ENCODE measurements around the gene C21orf58.
A peak's percentile ranks its signal among the peaks of the same experiment; 100 is the strongest.

Gene C21orf58

DNA sequence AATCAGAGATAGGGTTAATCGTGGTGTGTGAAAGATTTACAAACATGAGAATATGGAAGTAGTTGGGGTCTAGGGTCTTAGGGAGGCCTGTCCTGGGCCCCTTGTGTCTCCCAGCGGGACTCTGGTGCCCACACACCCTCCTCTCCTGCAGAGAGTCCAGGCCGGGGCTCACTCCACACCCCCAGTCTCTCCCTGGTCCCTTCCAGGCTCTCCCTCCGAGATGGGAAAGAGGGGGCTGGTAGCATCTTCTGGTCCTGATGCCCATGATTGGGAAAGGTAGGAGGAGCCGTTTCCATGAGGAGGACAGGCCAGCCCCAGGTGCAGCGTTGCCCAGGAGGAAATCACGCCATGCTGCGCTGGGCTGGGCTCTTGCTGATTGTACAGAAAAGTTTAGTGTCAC is 26.9 kb upstream of the C21orf58 start:
- ChIA-PET CTCF (no interaction called here), POLR2A (no interaction called here)
- TF ChIP-seq, protein P1, sequence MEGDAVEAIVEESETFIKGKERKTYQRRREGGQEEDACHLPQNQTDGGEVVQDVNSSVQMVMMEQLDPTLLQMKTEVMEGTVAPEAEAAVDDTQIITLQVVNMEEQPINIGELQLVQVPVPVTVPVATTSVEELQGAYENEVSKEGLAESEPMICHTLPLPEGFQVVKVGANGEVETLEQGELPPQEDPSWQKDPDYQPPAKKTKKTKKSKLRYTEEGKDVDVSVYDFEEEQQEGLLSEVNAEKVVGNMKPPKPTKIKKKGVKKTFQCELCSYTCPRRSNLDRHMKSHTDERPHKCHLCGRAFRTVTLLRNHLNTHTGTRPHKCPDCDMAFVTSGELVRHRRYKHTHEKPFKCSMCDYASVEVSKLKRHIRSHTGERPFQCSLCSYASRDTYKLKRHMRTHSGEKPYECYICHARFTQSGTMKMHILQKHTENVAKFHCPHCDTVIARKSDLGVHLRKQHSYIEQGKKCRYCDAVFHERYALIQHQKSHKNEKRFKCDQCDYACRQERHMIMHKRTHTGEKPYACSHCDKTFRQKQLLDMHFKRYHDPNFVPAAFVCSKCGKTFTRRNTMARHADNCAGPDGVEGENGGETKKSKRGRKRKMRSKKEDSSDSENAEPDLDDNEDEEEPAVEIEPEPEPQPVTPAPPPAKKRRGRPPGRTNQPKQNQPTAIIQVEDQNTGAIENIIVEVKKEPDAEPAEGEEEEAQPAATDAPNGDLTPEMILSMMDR (IDR thresholded peaks at IDR 0.05; ENCODE audit: insufficient read depth, low read length, missing control alignments): no peak
- no peak overlapping the region for H3K4me3 ChIP-seq (ENCODE audit: low read depth, low read length)
- DNase-seq (ENCODE audit: low read depth, low spot score): no peak

DNA sequence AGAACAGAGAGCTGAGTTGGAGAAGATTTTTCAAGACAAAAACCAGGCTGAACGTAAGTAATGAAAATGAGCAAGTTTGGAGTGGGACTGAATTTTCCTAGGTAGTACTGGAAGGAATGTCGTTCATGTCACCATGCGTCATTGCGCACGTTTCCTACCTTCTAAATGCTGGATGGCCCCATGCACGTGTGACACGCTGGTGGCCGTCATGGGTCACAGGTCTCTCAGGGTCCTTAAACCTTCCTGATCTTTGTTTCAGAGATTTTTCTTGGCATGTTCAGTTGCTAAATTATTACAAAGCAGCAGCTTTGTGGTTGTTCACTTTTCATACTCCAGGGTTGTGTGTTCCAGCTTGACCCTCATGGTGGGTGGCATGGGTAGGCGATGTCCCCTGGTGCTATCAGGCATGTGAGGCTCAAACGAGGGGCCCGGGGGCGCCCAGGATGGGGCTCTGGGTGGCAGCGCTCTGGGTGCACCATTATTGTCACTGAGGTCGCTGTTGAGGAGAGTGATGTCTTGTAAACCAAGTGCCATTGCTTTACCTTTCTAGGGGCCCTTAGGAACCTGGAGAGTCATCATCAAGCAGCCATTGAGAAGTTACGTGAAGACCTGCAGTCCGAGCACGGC is 25.6 kb upstream of the C21orf58 start:
- TF ChIP-seq, protein P1 (IDR thresholded peaks at IDR 0.05; ENCODE audit: insufficient read depth, low read length, missing control alignments): no peak
- ChIA-PET POLR2A (no interaction called here), CTCF (no interaction called here)
- no peak for DNase-seq (ENCODE audit: low read depth, low spot score)
- no peak overlapping the region for H3K4me3 ChIP-seq (ENCODE audit: low read depth, low read length)

DNA sequence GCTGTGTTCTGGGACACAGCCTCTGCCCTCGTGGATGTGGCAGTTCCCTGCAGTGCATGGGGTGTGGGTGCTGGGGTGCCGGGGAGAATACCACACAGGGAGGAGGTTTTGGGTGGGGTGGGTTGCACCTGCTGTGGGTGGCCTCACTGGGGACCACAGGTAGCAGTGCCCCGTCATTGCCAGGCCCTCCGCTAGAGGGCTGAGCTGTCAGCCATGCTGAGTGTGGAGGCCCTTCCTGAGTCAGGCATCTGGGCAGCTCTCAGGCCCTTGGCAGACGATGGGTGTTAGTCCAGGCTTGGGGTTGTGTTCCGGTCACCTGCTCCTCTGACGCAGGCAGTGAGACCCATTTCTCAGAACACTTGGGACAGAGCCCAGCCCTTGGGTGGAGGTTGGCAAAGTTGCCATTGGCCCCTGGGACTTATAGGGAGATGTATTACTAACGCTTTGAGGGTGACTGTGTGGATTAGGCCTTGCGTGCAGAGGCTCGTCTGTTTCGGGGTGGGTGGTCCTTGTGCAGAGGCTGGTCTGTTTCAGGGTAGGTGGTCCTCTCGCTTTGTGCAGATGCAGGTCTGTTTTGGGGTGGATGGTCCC is 24.2 kb upstream of the C21orf58 start:
- CTCF ChIA-PET: interaction anchor here (0.9 to 1.0 kb wide), 2 partner anchors 11 to 292 kb away, joined by 3 read pairs; no protein-coding TSS in a partner anchor
- DNase-seq (ENCODE audit: low read depth, low spot score): no peak
- TF ChIP-seq, protein P1 (IDR thresholded peaks at IDR 0.05; ENCODE audit: insufficient read depth, low read length, missing control alignments): peak; percentile 23
- POLR2A ChIA-PET: no interaction called here
- no peak overlapping the region for H3K4me3 ChIP-seq (ENCODE audit: low read depth, low read length)

DNA sequence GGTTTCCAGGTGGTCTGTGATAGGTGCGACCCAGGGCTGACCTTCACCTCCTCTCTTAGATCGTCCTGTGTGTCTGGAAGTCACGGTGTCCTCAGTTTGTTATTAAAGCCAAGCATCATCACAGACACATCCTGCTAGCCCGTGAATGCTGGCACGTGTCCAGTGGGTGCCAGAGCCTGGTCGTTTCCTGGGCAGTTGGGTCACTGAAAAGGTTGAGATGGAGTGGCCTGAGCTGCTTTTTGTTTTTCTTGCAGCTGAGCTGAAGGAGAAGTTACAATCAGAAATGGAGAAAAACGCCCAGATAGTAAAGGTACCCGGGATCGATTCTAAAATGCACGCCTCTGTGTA is 23.5 kb upstream of the C21orf58 start:
- H3K4me3 ChIP-seq (ENCODE audit: low read depth, low read length): no peak overlapping the region
- TF ChIP-seq, protein P1 (IDR thresholded peaks at IDR 0.05; ENCODE audit: insufficient read depth, low read length, missing control alignments): no peak
- POLR2A ChIA-PET: no interaction called here
- no peak for DNase-seq (ENCODE audit: low read depth, low spot score)
- CTCF ChIA-PET: interaction anchor here (0.9 to 1.0 kb wide), 2 partner anchors 10 to 293 kb away, joined by 3 read pairs; no protein-coding TSS in a partner anchor

DNA sequence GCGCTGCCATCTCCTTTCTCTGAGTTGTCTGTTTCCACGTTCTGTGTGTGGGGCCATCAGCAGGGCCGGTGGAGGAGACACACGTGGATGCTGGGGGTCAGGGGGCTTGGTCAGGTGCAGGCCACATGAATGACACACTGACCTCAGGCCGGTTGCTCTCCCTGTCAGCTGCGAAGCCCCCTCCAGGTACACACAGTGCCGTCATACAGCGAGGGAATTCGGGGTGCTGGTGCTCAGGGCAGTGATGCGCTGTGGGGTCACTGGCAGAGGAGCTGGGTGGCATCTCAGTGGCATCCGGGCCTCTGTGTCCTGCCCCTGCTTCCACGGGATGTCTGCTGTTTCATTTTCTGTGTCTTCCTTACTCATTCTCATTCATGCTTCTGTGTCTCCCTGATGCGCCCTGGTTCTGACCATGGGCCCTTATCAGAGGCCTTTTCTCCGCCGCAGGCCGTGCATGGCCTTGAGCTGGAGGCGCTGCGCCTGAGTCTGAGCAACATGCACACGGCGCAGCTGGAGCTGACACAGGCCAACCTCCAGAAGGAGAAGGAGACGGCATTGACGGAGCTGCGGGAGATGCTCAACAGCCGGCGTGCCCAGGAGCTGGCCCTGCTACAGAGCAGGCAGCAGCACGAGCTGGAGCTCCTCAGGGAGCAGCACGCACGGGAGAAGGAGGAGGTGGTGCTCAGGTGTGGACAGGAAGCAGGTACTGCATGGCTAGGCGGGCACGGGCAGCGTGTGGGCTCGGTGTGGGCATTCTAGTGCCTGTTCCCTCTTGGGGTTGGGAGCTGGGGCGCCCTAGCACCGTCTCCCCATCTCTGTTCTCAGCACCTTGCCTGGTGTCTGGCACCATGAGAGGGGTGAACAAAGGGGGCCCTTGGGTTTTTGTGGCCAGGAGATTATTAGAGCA is 22.9 kb upstream of the C21orf58 start:
- ChIA-PET CTCF (interaction anchor here (0.9 kb wide), 1 partner anchor 293 kb away, joined by 3 read pairs; no protein-coding TSS in a partner anchor), POLR2A (interaction anchor here (0.6 kb wide), 1 partner anchor 16 kb away, joined by 3 read pairs; no protein-coding TSS in a partner anchor)
- no peak for DNase-seq (ENCODE audit: low read depth, low spot score)
- no peak overlapping the region for H3K4me3 ChIP-seq (ENCODE audit: low read depth, low read length)
- TF ChIP-seq, protein P1 (IDR thresholded peaks at IDR 0.05; ENCODE audit: insufficient read depth, low read length, missing control alignments): no peak

DNA sequence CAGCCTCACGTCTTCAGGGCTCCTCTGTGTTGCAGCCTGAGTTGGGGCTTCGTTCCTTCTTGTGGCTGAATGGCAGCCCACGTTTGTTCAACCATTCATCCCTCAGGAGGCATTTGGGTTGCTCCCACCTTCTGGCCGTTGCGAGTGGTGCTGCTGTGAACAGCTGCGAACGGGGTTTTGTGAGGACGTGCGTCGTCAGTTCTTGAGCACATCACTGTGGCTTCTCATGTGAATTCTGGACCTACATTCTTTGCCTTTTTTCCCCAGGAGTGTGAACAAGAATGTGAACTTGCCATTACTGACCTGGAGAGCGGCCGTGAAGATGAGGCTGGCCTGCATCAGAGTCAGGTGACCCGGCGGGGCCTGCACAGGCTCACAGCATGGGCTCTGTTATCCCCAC is 22.2 kb upstream of the C21orf58 start:
- ChIA-PET POLR2A (interaction anchor here (0.6 kb wide), 1 partner anchor 60 kb away, joined by 3 read pairs; the partner anchor contains the start of gene MCM3AP), CTCF (no interaction called here)
- TF ChIP-seq, protein P1 (IDR thresholded peaks at IDR 0.05; ENCODE audit: insufficient read depth, low read length, missing control alignments): no peak
- no peak for DNase-seq (ENCODE audit: low read depth, low spot score)
- H3K4me3 ChIP-seq (ENCODE audit: low read depth, low read length): no peak overlapping the region
